ENCODE data around the gene AUTS2.

- TF ChIP-seq CTCF (conservative IDR thresholded peaks at IDR 0.05; ENCODE audit: low read length) (no peak), EZH2phosphoT487 (IDR thresholded peaks at IDR 0.05; ENCODE audit: borderline replicate concordance) (no peak)
These were observed 506.0 kb downstream of the AUTS2 start for GRCh38 chr7:70104243-70104642.
